ENCODE results near the gene CD83.
"Not testable (repeated sequence)": the region's sequence is repeated elsewhere in the genome, so short reads cannot be mapped to it uniquely, and the experiment has no call there.

GRCh38 chr6:14073561-14074354 is 43.8 kb upstream of the CD83 start:
- TF ChIP-seq EZH2 (IDR thresholded peaks at IDR 0.05; ENCODE audit: borderline replicate concordance, insufficient read depth, low read depth, low read length, poor library complexity, severe bottlenecking); CTCF (IDR thresholded peaks at IDR 0.05): not testable (repeated sequence)

Measured in B cell (primary cell).